Smooth muscle cell (in vitro differentiated cells): ENCODE data around the gene COG5. TPM values are rescaled to one million over a fixed set of nuclear protein-coding genes. Genes with fewer than 3 reads are reported as not detected.

Source experiments
- DNase-seq: peaks from one replicate; lab custom pipeline; 2025; ENCODE audit not compliant: unreplicated experiment; lab: John Stamatoyannopoulos, UW
- H2AFZ ChIP-seq: fragments of 200-600 bp; sonication (generic); 2 replicates; pipeline ENCODE4 v1.6.0; 2016; ENCODE audit warnings: antibody characterized with exemption, low read depth, mild to moderate bottlenecking
- H3F3A ChIP-seq: fragments of 200-600 bp; sonication (generic); 2 replicates; pipeline ENCODE4 v1.6.0; 2017; ENCODE audit warnings: antibody characterized with exemption, low read depth
- H3K27ac ChIP-seq: fragments of 200-600 bp; sonication (generic); 2 replicates; pipeline ENCODE4 v1.5.1; 2016; ENCODE audit warnings: low read depth, mild to moderate bottlenecking
- H3K27me3 ChIP-seq: fragments of 200-600 bp; sonication (generic); 2 replicates; pipeline ENCODE4 v1.6.1; 2016; ENCODE audit warnings: low read depth, mild to moderate bottlenecking
- H3K36me3 ChIP-seq: fragments of 200-600 bp; sonication (generic); 2 replicates; pipeline ENCODE4 v1.5.1; 2016; ENCODE audit warnings: low read depth
- H3K4me1 ChIP-seq: fragments of 200-600 bp; sonication (generic); 2 replicates; pipeline ENCODE4 v1.5.1; 2016; ENCODE audit warnings: low read depth
- H3K4me2 ChIP-seq: fragments of 200-600 bp; sonication (generic); 2 replicates; pipeline ENCODE4 v1.6.0; 2016; ENCODE audit warnings: mild to moderate bottlenecking
- H3K4me3 ChIP-seq: fragments of 200-600 bp; sonication (generic); 2 replicates; pipeline ENCODE4 v1.5.1; 2016; ENCODE audit warnings: mild to moderate bottlenecking
- H3K79me2 ChIP-seq: fragments of 200-600 bp; sonication (generic); 2 replicates; pipeline ENCODE4 v1.6.0; 2016; ENCODE audit warnings: low read depth, mild to moderate bottlenecking
- H3K9ac ChIP-seq: fragments of 200-600 bp; sonication (generic); 2 replicates; pipeline ENCODE4 v1.6.0; 2016; ENCODE audit warnings: low read depth
- H3K9me3 ChIP-seq: fragments of 200-600 bp; sonication (generic); replicated peaks from 2 replicates; pipeline ENCODE4 v1.5.1; 2016; ENCODE audit warnings: low read depth
- H4K20me1 ChIP-seq: fragments of 200-600 bp; sonication (generic); 2 replicates; pipeline ENCODE4 v1.6.0; 2016; ENCODE audit warnings: low read depth
- CTCF ChIP-seq: fragments of 200-600 bp; sonication (generic); IDR thresholded peaks from 2 replicates; pipeline ENCODE4 v1.5.1; 2017; ENCODE audit warnings: borderline replicate concordance, mild to moderate bottlenecking, antibody characterized with exemption; ENCODE audit not compliant: insufficient read depth, poor library complexity, severe bottlenecking
- WGBS: methylation state at CpG from one replicate; pipeline ENCODE4 v1.1.7; 2016; ENCODE audit warnings: low lambda C conversion rate; 5-methylcytosine and 5-hydroxymethylcytosine counted together
- polyA plus RNA-seq: library from polyadenylated mRNA; unstranded; fragments of >200 nt; fragmentation: Nextera tagmentation; extraction: Ambion mirVana; gene quantifications from 2 replicates; pipeline ENCODE4 v1.2.1, GENCODE V29; 2016
- total RNA-seq: library from RNA; depleted of rRNA; stranded (reverse); fragments of >200 nt; gene quantifications from 2 replicates; pipeline ENCODE4 v1.2.3, GENCODE V29; 2014

COG5 gene
- total and polyA plus RNA-seq, 2 experiments from 2014 or later = 24.3 to 44.3 TPM

GRCh38 chr7:107469929-107470328 is 93.8 kb downstream of the COG5 start, which contains the start of gene GPR22:
Gene GPR22, plus strand, starts transcription at chr7:107470057. Its CDS starts 4,004 bp downstream, at chr7:107474061.
- no peaks in the 10 kb centered on the region for H3K27me3 ChIP-seq
- H3K9ac ChIP-seq = no peak within 1 kb of the TSS
- no peak within 1 kb of the TSS for H2AFZ ChIP-seq
- H3K4me2 ChIP-seq = no peak within 1 kb of the TSS
- no peak within 1 kb of the TSS for H3K27ac ChIP-seq
- no peak for DNase-seq
- no peaks in the 10 kb centered on the region for H3K36me3 ChIP-seq
- no peaks in the 10 kb centered on the region for H3F3A ChIP-seq
- H3K4me3 ChIP-seq = no peak within 1 kb of the TSS
- no peaks in the 10 kb centered on the region for H3K4me1 ChIP-seq
- WGBS = 83% methylated on average over 4 of the region's 4 CpGs
- no peak for TF ChIP-seq CTCF
- no peaks in the 10 kb centered on the region for H3K9me3 ChIP-seq
- no peaks in the 10 kb centered on the region for H3K79me2 ChIP-seq
- H4K20me1 ChIP-seq = peaks cover 63% of the 10 kb centered on the region

DNA sequence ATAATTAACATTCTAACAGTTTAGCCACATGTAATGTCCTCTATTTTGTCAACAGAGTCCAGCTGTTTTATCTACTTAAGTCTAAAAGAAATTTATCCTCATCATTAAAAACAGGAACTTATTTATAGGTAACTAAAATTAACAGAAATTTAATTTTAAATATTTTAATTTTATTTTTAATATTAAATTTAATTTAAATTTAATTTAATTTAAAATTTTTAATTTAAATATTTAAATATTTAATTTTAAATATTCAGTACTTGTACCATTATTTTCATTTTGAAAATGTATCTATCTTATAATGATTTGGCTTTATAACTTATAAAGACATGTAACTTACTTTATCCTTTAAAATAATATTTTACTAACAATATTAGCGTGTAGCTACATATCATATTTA is 94.9 kb downstream of the COG5 start:
- Histone ChIP-seq H3K27me3 (no peaks in the 10 kb centered on the region), H3K4me1 (no peaks in the 10 kb centered on the region), H3K36me3 (no peaks in the 10 kb centered on the region), H3K79me2 (no peaks in the 10 kb centered on the region), H3K9me3 (no peaks in the 10 kb centered on the region), H2AFZ (no peak overlapping the region), H3K27ac (no peak overlapping the region), H3K4me3 (no peak overlapping the region), H4K20me1 (peaks cover 65% of the 10 kb centered on the region), H3K9ac (no peak overlapping the region), H3K4me2 (no peak overlapping the region), H3F3A (no peaks in the 10 kb centered on the region)
- TF ChIP-seq CTCF = no peak
- DNase-seq = no peak
- 98% methylated on average over 1 of the region's 1 CpG for WGBS

DNA sequence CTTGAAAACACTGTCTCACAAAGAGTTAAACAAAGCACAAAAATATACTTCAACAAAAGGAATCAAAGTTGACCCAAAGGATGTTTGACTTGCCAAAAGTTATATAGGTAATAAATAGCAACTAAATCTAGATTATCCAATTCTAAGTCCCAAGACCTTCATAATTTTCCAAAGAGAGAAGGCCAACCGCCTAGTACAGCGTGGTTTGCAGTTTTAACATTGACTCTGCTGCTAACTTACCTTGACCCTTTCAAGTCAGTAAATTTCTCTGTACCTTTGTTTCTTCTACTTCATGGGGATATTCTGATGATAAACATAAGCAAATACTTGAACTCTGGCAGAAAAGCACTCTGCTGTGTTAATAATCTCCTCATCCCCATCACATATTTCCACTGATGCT is 95.7 kb downstream of the COG5 start:
- Histone ChIP-seq H3K27ac (no peak overlapping the region), H3K9me3 (no peaks in the 10 kb centered on the region), H3K9ac (no peak overlapping the region), H3K4me3 (no peak overlapping the region), H3F3A (no peaks in the 10 kb centered on the region), H2AFZ (no peak overlapping the region), H3K4me1 (no peaks in the 10 kb centered on the region), H4K20me1 (peaks cover 64% of the 10 kb centered on the region), H3K79me2 (no peaks in the 10 kb centered on the region), H3K4me2 (no peak overlapping the region), H3K36me3 (no peaks in the 10 kb centered on the region), H3K27me3 (no peaks in the 10 kb centered on the region)
- WGBS = 92% methylated on average over 2 of the region's 2 CpGs
- no peak for DNase-seq
- TF ChIP-seq CTCF = no peak

DNA sequence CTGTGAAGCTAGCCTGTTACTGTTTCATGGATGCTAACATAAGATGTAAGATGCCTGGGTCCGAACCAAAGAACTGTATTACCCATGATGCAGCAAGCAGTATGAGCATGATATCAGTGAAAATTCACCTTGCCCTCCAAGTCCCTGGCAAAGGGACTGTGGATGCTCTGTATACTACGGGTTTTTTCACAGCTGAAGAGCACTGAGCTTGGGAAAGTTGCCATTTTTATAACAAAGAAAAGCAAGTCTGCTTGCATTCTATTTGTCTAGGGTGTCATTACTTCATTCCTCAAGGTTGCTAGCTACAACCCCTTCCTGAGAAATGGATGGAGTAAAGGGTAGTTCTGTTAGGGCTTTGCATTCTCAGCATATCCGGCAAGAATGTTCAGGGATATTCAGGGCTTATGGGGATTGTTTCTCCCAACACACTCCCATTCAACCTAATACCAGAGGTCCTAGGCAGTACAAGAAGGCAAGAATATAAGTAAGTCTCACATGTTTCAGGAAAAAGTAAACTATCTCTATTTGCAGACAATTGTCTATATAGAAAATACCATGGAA is 99.0 kb downstream of the COG5 start:
- no peak overlapping the region for H3K4me2 ChIP-seq
- no peaks in the 10 kb centered on the region for H3K36me3 ChIP-seq
- H3K9ac ChIP-seq = no peak overlapping the region
- no peak overlapping the region for H3K27ac ChIP-seq
- no peaks in the 10 kb centered on the region for H3K27me3 ChIP-seq
- no peaks in the 10 kb centered on the region for H3F3A ChIP-seq
- H3K4me3 ChIP-seq = no peak overlapping the region
- 86% methylated on average over 3 of the region's 3 CpGs for WGBS
- H3K79me2 ChIP-seq = no peaks in the 10 kb centered on the region
- DNase-seq = no peak
- H2AFZ ChIP-seq = no peak overlapping the region
- H4K20me1 ChIP-seq = peaks cover 64% of the 10 kb centered on the region
- no peak for TF ChIP-seq CTCF
- no peaks in the 10 kb centered on the region for H3K9me3 ChIP-seq
- no peaks in the 10 kb centered on the region for H3K4me1 ChIP-seq
